HepG2 (cell line): ENCODE measurements around the gene CCBE1. TPM values are rescaled to one million over a fixed set of nuclear protein-coding genes. Genes with fewer than 3 reads are reported as not detected.

ENCODE experiments used
- ATAC-seq: fragments of 200-7000 bp; cut with Tn5 transposase; 3 replicates; pipeline ENCODE4 v1.9.1; 2020; ENCODE audit warnings: mild to moderate bottlenecking, moderate library complexity
- BruUV-seq: library from RNA; stranded (reverse); fragments of 400-500 nt; replicated peaks from 2 replicates; lab custom pipeline; 2021; lab: Mats Ljungman, UMichigan
- CTCF ChIA-PET: fragments of 300-600 bp; formaldehyde crosslinking; extraction: SDS; loops from one replicate; lab custom pipeline; 2021; ENCODE audit warnings: low total read pairs, inconsistent platforms, low intra/inter-chr PET ratio; lab: Yijun Ruan, JAX
- POLR2A ChIA-PET: fragments of 350-600 bp; sonication (Branson Sonifier 250); formaldehyde crosslinking; loops from one replicate; lab custom pipeline; 2020; ENCODE audit warnings: antibody characterized with exemption, inconsistent platforms; lab: Yijun Ruan, JAX
- DNase-seq: peaks from one replicate; pipeline ENCODE4 v3.0.0-alpha.2; 2015; ENCODE audit warnings: low spot score
- FAIRE-seq: peaks from 3 replicates; lab custom pipeline; 2011; peaks lifted over from hg19 to GRCh38; lab: Jason Lieb, UNC
- H2AFZ ChIP-seq: one replicate; pipeline ENCODE4 v1.6.1; 2011; ENCODE audit warnings: low read length, inconsistent platforms
- H3K27ac ChIP-seq: fragments of 300-600 bp; 3 replicates; pipeline ENCODE4 v1.8.0; 2011; ENCODE audit warnings: mixed run types, mild to moderate bottlenecking, mixed read lengths, low read length, inconsistent platforms; ENCODE audit not compliant: insufficient read depth; ENCODE audit errors: extremely low read length
- H3K27me3 ChIP-seq, 2 experiments: fragments of 200-600 bp in 1 of 2; 2 replicates in 1 of 2; 3 replicates in 1 of 2; pipeline versions ENCODE4 v1.6.0 to v1.8.0; 2011; ENCODE audit warnings: low read length in 2 of 2, mild to moderate bottlenecking in 2 of 2, moderate library complexity in 2 of 2, inconsistent platforms in 1 of 2; ENCODE audit not compliant: insufficient read depth in 2 of 2, control insufficient read depth in 1 of 2
- H3K36me3 ChIP-seq, 2 experiments: fragments of 200-600 bp in 1 of 2; replicated peaks in 1 of 2; 2 replicates in 1 of 2; 3 replicates in 1 of 2; pipeline versions ENCODE4 v1.5.1 to v1.8.0; 2011; ENCODE audit warnings: low read length in 2 of 2, inconsistent platforms in 1 of 2; ENCODE audit not compliant: insufficient read depth in 2 of 2, control insufficient read depth in 1 of 2
- H3K4me1 ChIP-seq: 2 replicates; pipeline ENCODE4 v1.5.1; 2012; ENCODE audit warnings: low read length, inconsistent platforms; ENCODE audit not compliant: insufficient read depth
- H3K4me2 ChIP-seq: 2 replicates; pipeline ENCODE4 v1.6.0; 2011; ENCODE audit warnings: low read depth, low read length, inconsistent platforms
- H3K4me3 ChIP-seq, 3 experiments: fragments of 200-600 bp in 1 of 3; sonication (generic), shearing (Covaris generic) in 1 of 3; replicated peaks in 1 of 3; 2 replicates each; pipeline ENCODE4 v1.5.1; 2011 to 2016; ENCODE audit warnings: low read length in 3 of 3, inconsistent platforms in 2 of 3, low read depth in 2 of 3, mild to moderate bottlenecking in 2 of 3, control low read depth in 1 of 3, mixed read lengths in 1 of 3; ENCODE audit not compliant: insufficient read depth in 1 of 3
- H3K79me2 ChIP-seq: one replicate; pipeline ENCODE4 v1.6.1; 2011; ENCODE audit warnings: low read length, inconsistent platforms; ENCODE audit not compliant: insufficient read depth
- H3K9ac ChIP-seq: 2 replicates; pipeline ENCODE4 v1.6.0; 2011; ENCODE audit warnings: mild to moderate bottlenecking, low read depth, low read length, inconsistent platforms; ENCODE audit not compliant: insufficient read depth
- H3K9me3 ChIP-seq: 2 replicates; pipeline ENCODE4 v1.5.1; 2012; ENCODE audit warnings: mild to moderate bottlenecking, low read length
- H4K20me1 ChIP-seq: 2 replicates; pipeline ENCODE4 v1.6.0; 2011; ENCODE audit warnings: inconsistent platforms, mild to moderate bottlenecking, low read length, moderate library complexity; ENCODE audit not compliant: insufficient read depth
- ATF5 ChIP-seq: sonication (generic); formaldehyde crosslinking; IDR thresholded peaks from 2 replicates; pipeline ENCODE4 v1.4.0; 2020; ENCODE audit warnings: mild to moderate bottlenecking, low read depth, missing genetic modification reagents
- GMEB1 ChIP-seq: sonication (generic); formaldehyde crosslinking; IDR thresholded peaks from 2 replicates; pipeline ENCODE4 v1.5.1; 2020; ENCODE audit warnings: missing genetic modification reagents, mild to moderate bottlenecking, borderline replicate concordance
- KAT8 ChIP-seq: IDR thresholded peaks from 2 replicates; pipeline ENCODE4 v1.6.1; 2016; ENCODE audit warnings: missing genetic modification reagents, missing compliant biosample characterization
- NFE2L1 ChIP-seq: sonication (generic); formaldehyde crosslinking; IDR thresholded peaks from 2 replicates; pipeline ENCODE4 v1.4.0; 2020; ENCODE audit warnings: missing genetic modification reagents, mild to moderate bottlenecking, borderline replicate concordance
- NFE2L2 ChIP-seq: fragments of 150-350 bp; IDR thresholded peaks from 2 replicates; pipeline ENCODE4 v1.6.1; 2014; ENCODE audit warnings: low read length
- RBFOX2 ChIP-seq: fragments of 200-400 bp; formaldehyde crosslinking; IDR thresholded peaks from 2 replicates; pipeline ENCODE4 v1.6.1; 2017; ENCODE audit warnings: low read depth, mild to moderate bottlenecking, low read length
- SOX13 ChIP-seq, 3 experiments: fragments of 450-650 bp in 1 of 3; sonication (generic) in 1 of 3; formaldehyde crosslinking in 1 of 3; IDR thresholded peaks in 2 of 3; conservative IDR thresholded peaks in 1 of 3; 2 replicates each; pipeline versions ENCODE4 v1.5.0 to v1.6.1; 2016 to 2020; ENCODE audit warnings: antibody characterized with exemption in 1 of 3, mild to moderate bottlenecking in 1 of 3, missing compliant biosample characterization in 1 of 3, missing genetic modification reagents in 1 of 3, moderate library complexity in 1 of 3
- ZBTB49 ChIP-seq: sonication (generic); formaldehyde crosslinking; IDR thresholded peaks from 2 replicates; pipeline ENCODE4 v1.4.0; 2020; ENCODE audit warnings: missing genetic modification reagents, borderline replicate concordance
- ZMAT3 ChIP-seq: sonication (generic); formaldehyde crosslinking; conservative IDR thresholded peaks from 2 replicates; pipeline ENCODE4 v1.7.0; 2021; ENCODE audit warnings: missing genetic modification reagents
- ZNF570 ChIP-seq: sonication (generic); formaldehyde crosslinking; IDR thresholded peaks from 2 replicates; pipeline ENCODE4 v1.4.0; 2020; ENCODE audit warnings: mild to moderate bottlenecking, missing genetic modification reagents, borderline replicate concordance
- ZNF747 ChIP-seq: sonication (generic); formaldehyde crosslinking; IDR thresholded peaks from 2 replicates; pipeline ENCODE4 v1.8.1; 2023; ENCODE audit warnings: missing genetic modification reagents, mild to moderate bottlenecking, borderline replicate concordance
- ZNF776 ChIP-seq: sonication (generic); formaldehyde crosslinking; IDR thresholded peaks from 2 replicates; pipeline ENCODE4 v1.4.0; 2020; ENCODE audit warnings: mild to moderate bottlenecking, missing genetic modification reagents
- WGBS: methylation state at CpG from one replicate; pipeline ENCODE4 v1.1.6; 2017; ENCODE audit warnings: low lambda C conversion rate; 5-methylcytosine and 5-hydroxymethylcytosine counted together
- in situ Hi-C: cut with HindIII; loops from 2 replicates; pipeline ENCODE4 v1.10.0; 2017; ENCODE audit warnings: low pct_unique_long_range_greater_than_20kb; ENCODE audit not compliant: extremely low pct_ligation_motif_present
- intact Hi-C: fragments of 100-400 bp; cut with micrococcal nuclease; formaldehyde crosslinking; loops from one replicate; pipeline ENCODE4 v1.10.0; 2022; ENCODE audit not compliant: unreplicated experiment
- polyA plus RNA-seq, 8 experiments: library from polyadenylated mRNA; depleted of rRNA in 3 of 8; stranded (reverse) in 7 of 8; unstranded in 1 of 8; fragments of >200 nt; fragmentation: Illumina TruSeq in 4 of 8; extraction: Trizol in 4 of 8; gene quantifications; 2 replicates each; pipeline versions ENCODE4 v1.2.1 to v1.2.3, GENCODE V29; 2011 to 2016; ENCODE audit warnings: low read depth in 4 of 8, missing spikeins in 1 of 8, mixed read lengths in 1 of 8; ENCODE audit not compliant: insufficient read depth in 1 of 8
- total RNA-seq, 5 experiments: library from RNA; depleted of rRNA; stranded (reverse); fragments of >200 nt; fragmentation: Illumina TruSeq; extraction: Trizol; gene quantifications; 2 replicates each; pipeline ENCODE4 v1.2.3, GENCODE V29; 2016; ENCODE audit warnings: low read depth in 1 of 5

CCBE1 gene
- total and polyA plus RNA-seq, 2 of the 13 experiments (the other 11 are each of a cell fraction or from before 2014, with no cell fraction given) = not detected

DNA sequence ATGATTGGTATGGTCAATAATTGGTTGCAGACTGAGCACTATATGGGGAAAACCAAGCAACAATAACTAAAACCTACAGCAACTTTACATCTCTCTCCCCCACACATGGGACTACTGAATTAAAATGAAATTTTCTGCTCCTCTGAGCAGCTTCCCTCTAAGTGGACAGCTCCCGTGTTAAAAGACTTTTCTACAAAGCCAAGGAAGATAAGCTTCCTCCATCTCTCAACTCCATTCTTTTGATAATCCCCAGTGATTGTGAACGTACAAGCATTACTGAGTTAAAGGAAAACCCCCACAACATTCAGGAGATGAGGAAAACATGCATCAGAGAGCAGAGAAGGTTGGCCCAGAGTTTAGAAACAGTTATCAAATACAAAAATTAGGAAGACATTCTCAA is 21.9 kb downstream of the CCBE1 start:
- Histone ChIP-seq H3K9ac (no peak overlapping the region), H3K9me3 (no peaks in the 10 kb centered on the region), H3K79me2 (no peaks in the 10 kb centered on the region), H3K4me2 (no peak overlapping the region), H3K4me1 (no peaks in the 10 kb centered on the region), H3K4me3 (no peak overlapping the region), H3K27me3 (peaks cover 0 to 8% of the 10 kb centered on the region in 2 experiments; a peak in 3 of 5 replicates), H3K36me3 (no peaks in the 10 kb centered on the region), H2AFZ (no peak overlapping the region), H3K27ac (no peak overlapping the region), H4K20me1 (no peaks in the 10 kb centered on the region)
- BruUV-seq = no TSS peak
- ATAC-seq = no peak
- ChIA-PET POLR2A (no interaction called here), CTCF (no interaction called here)
- WGBS = 0% methylated on average over 2 of the region's 2 CpGs
- in situ Hi-C loops (no loop called here), intact Hi-C loops (no loop called here)
- no peak for FAIRE-seq
- DNase-seq = no peak
- TF ChIP-seq NFE2L1 (CRISPR knock-in tag) = no peak
- TF ChIP-seq ATF5 = no peak
- TF ChIP-seq ZBTB49 (CRISPR knock-in tag) = no peak
- TF ChIP-seq RBFOX2 = no peak
- TF ChIP-seq ZNF570 = no peak
- TF ChIP-seq NFE2L2 = no peak
- TF ChIP-seq SOX13 (IDR thresholded peaks at IDR 0.05) = no peak
- no peak for TF ChIP-seq SOX13 (CRISPR knock-in tag; conservative IDR thresholded peaks at IDR 0.05 in 1 of 2, IDR thresholded peaks at IDR 0.05 in 1 of 2)
- TF ChIP-seq GMEB1 (CRISPR knock-in tag) = no peak
- no peak for TF ChIP-seq KAT8 (CRISPR knock-in tag)
- TF ChIP-seq ZNF747 = no peak
- TF ChIP-seq ZMAT3 = no peak
- TF ChIP-seq ZNF776 (CRISPR knock-in tag) = no peak
